OCI-LY1 (cell line): ENCODE data around the gene MYLK4.

Experiments used
- H2AFZ ChIP-seq: fragments of 200-600 bp; sonication (generic), shearing (Covaris generic); 2 replicates; pipeline ENCODE4 v1.6.0; 2014; ENCODE audit warnings: antibody characterized with exemption, mild to moderate bottlenecking, low read length
- H3F3A ChIP-seq: fragments of 200-600 bp; sonication (generic), shearing (Covaris generic); 2 replicates; pipeline ENCODE4 v1.6.0; 2014; ENCODE audit warnings: mild to moderate bottlenecking, antibody characterized with exemption, low read length, moderate library complexity; ENCODE audit not compliant: insufficient read depth
- H3K27ac ChIP-seq: fragments of 200-600 bp; sonication (generic); 2 replicates; pipeline ENCODE4 v1.5.1; 2014; ENCODE audit warnings: low read length, mixed run types, mild to moderate bottlenecking, low read depth; ENCODE audit not compliant: poor library complexity, severe bottlenecking
- H3K27me3 ChIP-seq: fragments of 200-600 bp; sonication (generic); 2 replicates; pipeline ENCODE4 v1.6.0; 2014; ENCODE audit warnings: antibody characterized with exemption, mild to moderate bottlenecking, low read length, moderate library complexity; ENCODE audit not compliant: insufficient read depth
- H3K36me3 ChIP-seq: fragments of 200-600 bp; sonication (generic); 2 replicates; pipeline ENCODE4 v1.6.1; 2014; ENCODE audit warnings: mild to moderate bottlenecking, antibody characterized with exemption, low read length, moderate library complexity, mixed read lengths; ENCODE audit not compliant: insufficient read depth
- H3K4me1 ChIP-seq: fragments of 200-600 bp; sonication (generic); 2 replicates; pipeline ENCODE4 v1.5.1; 2014; ENCODE audit warnings: mild to moderate bottlenecking, low read length, moderate library complexity; ENCODE audit not compliant: insufficient read depth, severe bottlenecking
- H3K4me2 ChIP-seq: fragments of 200-600 bp; sonication (generic), shearing (Covaris generic); 2 replicates; pipeline ENCODE4 v1.6.1; 2014; ENCODE audit warnings: low read length
- H3K4me3 ChIP-seq: fragments of 200-600 bp; sonication (generic); 2 replicates; pipeline ENCODE4 v1.5.1; 2014; ENCODE audit warnings: low read length, low read depth, mild to moderate bottlenecking, mixed read lengths; ENCODE audit not compliant: poor library complexity, severe bottlenecking
- H3K79me2 ChIP-seq: fragments of 200-600 bp; shearing (Covaris generic); 2 replicates; pipeline ENCODE4 v1.6.1; 2016; ENCODE audit warnings: mixed run types, low read length, mixed read lengths; ENCODE audit not compliant: insufficient read depth
- H3K9ac ChIP-seq: fragments of 200-600 bp; sonication (generic), shearing (Covaris generic); 2 replicates; pipeline ENCODE4 v1.6.1; 2014; ENCODE audit warnings: mild to moderate bottlenecking, low read length, mixed read lengths
- H3K9me2 ChIP-seq: fragments of 200-600 bp; sonication (generic), shearing (Covaris generic); 2 replicates; pipeline ENCODE4 v1.6.1; 2014; ENCODE audit warnings: low read depth, mild to moderate bottlenecking, low read length, mixed read lengths
- H3K9me3 ChIP-seq: fragments of 200-600 bp; shearing (Covaris generic); 2 replicates; pipeline ENCODE4 v1.6.1; 2014; ENCODE audit warnings: low read length, mixed read lengths
- H4K20me1 ChIP-seq: fragments of 200-600 bp; sonication (generic), shearing (Covaris generic); 2 replicates; pipeline ENCODE4 v1.6.0; 2016; ENCODE audit warnings: mild to moderate bottlenecking, low read length; ENCODE audit not compliant: insufficient read depth
- CTCF ChIP-seq: fragments of 200-600 bp; sonication (generic), shearing (Covaris generic); IDR thresholded peaks from 2 replicates; pipeline ENCODE4 v1.5.1; 2017; ENCODE audit warnings: mild to moderate bottlenecking, antibody characterized with exemption, low read length, moderate library complexity, mixed read lengths
- EZH2 ChIP-seq: fragments of 200-600 bp; sonication (generic), shearing (Covaris generic); IDR thresholded peaks from 2 replicates; pipeline ENCODE4 v1.8.0; 2017; ENCODE audit warnings: borderline replicate concordance, mixed run types, mild to moderate bottlenecking, antibody characterized with exemption, low read length, moderate library complexity, mixed read lengths

The MYLK4 gene

GRCh38 chr6:2782825-2783187 lies 32.1 kb upstream of the MYLK4 start:
- no peak overlapping the region for H3K4me2 ChIP-seq
- no peaks in the 10 kb centered on the region for H3F3A ChIP-seq
- no peaks in the 10 kb centered on the region for H3K9me3 ChIP-seq
- H3K36me3 ChIP-seq = peaks cover 78% of the 10 kb centered on the region
- H3K27ac ChIP-seq = no peak overlapping the region
- no peaks in the 10 kb centered on the region for H4K20me1 ChIP-seq
- TF ChIP-seq CTCF (no peak), EZH2 (no peak)
- no peak overlapping the region for H3K9ac ChIP-seq
- no peaks in the 10 kb centered on the region for H3K27me3 ChIP-seq
- H3K79me2 ChIP-seq = no peaks in the 10 kb centered on the region
- no peaks in the 10 kb centered on the region for H3K9me2 ChIP-seq
- H3K4me1 ChIP-seq = no peaks in the 10 kb centered on the region
- H2AFZ ChIP-seq = no peak overlapping the region
- H3K4me3 ChIP-seq = no peak overlapping the region

GRCh38 chr6:2782356-2782708 lies 31.6 kb upstream of the MYLK4 start:
- H3K9ac ChIP-seq = no peak overlapping the region
- H3K9me3 ChIP-seq = no peaks in the 10 kb centered on the region
- H2AFZ ChIP-seq = no peak overlapping the region
- H3K27ac ChIP-seq = no peak overlapping the region
- H3F3A ChIP-seq = no peaks in the 10 kb centered on the region
- H3K4me1 ChIP-seq = no peaks in the 10 kb centered on the region
- H3K27me3 ChIP-seq = no peaks in the 10 kb centered on the region
- no peak overlapping the region for H3K4me2 ChIP-seq
- TF ChIP-seq CTCF (no peak), EZH2 (no peak)
- H3K79me2 ChIP-seq = 0 out of 2 replicates have a peak, but pooled peaks cover under 1% of the 10 kb centered on the region
- no peaks in the 10 kb centered on the region for H4K20me1 ChIP-seq
- no peaks in the 10 kb centered on the region for H3K9me2 ChIP-seq
- H3K36me3 ChIP-seq = peaks cover 77% of the 10 kb centered on the region
- no peak overlapping the region for H3K4me3 ChIP-seq

DNA sequence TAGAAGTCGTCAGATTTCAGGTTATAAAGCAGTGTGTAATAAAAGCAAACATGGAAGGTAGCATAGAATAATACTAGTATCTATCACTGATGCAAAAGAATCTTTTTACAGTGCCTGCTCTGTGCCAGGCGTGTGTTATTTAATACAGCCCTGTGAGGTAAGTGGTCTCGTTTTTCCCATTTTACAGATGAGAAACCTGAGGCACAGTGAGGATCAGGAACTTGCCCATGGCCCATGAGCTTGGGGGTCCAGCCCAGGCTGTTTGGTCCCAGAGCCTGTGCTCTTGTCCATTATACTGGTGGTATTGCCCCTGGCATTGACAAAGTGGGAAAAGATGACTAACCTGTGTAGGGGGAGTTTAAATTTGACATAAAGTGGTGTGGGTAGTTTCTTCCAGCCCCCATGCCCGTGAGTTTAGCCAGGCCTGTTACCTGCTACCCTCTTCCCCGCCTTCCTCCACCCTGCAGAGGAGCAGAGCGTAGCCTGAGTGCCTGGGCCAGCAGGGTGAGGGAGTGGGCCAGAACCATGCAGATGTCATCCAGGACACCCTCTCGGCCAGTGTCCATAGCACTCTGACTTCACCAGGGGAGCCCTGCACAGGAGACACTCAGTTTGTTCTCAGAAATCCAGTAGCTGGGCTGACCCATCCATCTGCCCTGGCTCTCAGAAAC lies 31.1 kb upstream of the MYLK4 start:
- Histone ChIP-seq H3K27me3 (no peaks in the 10 kb centered on the region), H3K9me2 (no peaks in the 10 kb centered on the region), H3K9me3 (no peaks in the 10 kb centered on the region), H4K20me1 (no peaks in the 10 kb centered on the region), H3K79me2 (peaks cover 5% of the 10 kb centered on the region), H3F3A (no peaks in the 10 kb centered on the region), H3K27ac (no peak overlapping the region), H3K9ac (no peak overlapping the region), H3K36me3 (peaks cover 77% of the 10 kb centered on the region), H3K4me2 (no peak overlapping the region), H2AFZ (no peak overlapping the region), H3K4me1 (no peaks in the 10 kb centered on the region), H3K4me3 (no peak overlapping the region)
- TF ChIP-seq EZH2 (no peak), CTCF (no peak)
